Stomach (tissue), 19 donors: Measurements from ENCODE around the gene MXI1. TPM values are rescaled to one million over a fixed set of nuclear protein-coding genes. Genes with fewer than 3 reads are reported as not detected.

Source experiments
- DNase-seq, 2 donors: peaks; one replicate each; pipeline versions ENCODE4 v3.0.0 to v3.0.0-alpha.2; 2013 to 2019
- H3K27ac ChIP-seq, 5 donors: fragments of 200-600 bp in 4 of 5; sonication (generic) in 4 of 5; one replicate each; pipeline ENCODE4 v1.5.1; 2013 to 2019; ENCODE audit warnings: mild to moderate bottlenecking in 1 of 5, moderate library complexity in 1 of 5
- H3K27me3 ChIP-seq, 3 donors: fragments of 200-600 bp; sonication (generic); one replicate each; pipeline ENCODE4 v1.5.1; 2017 to 2019; ENCODE audit warnings: mixed run types in 1 of 3
- H3K36me3 ChIP-seq, 4 donors: fragments of 200-600 bp; sonication (generic); 1 replicate in 3 of 4; 2 replicates in 1 of 4; pipeline ENCODE4 v1.5.1; 2016 to 2019
- H3K4me1 ChIP-seq, 4 donors: fragments of 200-600 bp; sonication (generic); one replicate each; pipeline ENCODE4 v1.5.1; 2016 to 2019
- H3K4me3 ChIP-seq, 4 donors: fragments of 200-600 bp; sonication (generic) in 3 of 4; one replicate each; pipeline ENCODE4 v1.5.1; 2016 to 2019; ENCODE audit warnings: mild to moderate bottlenecking in 1 of 4
- H3K9me3 ChIP-seq, 4 donors: fragments of 200-600 bp; sonication (generic); one replicate each; pipeline ENCODE4 v1.5.1; 2016 to 2019
- EP300 ChIP-seq: sonication (generic); formaldehyde crosslinking; IDR thresholded peaks from one replicate; pipeline ENCODE4 v1.6.1; 2017; ENCODE audit warnings: antibody characterized with exemption
- POLR2A ChIP-seq, 4 donors: fragments of 450-650 bp; IDR thresholded peaks; one replicate each; pipeline ENCODE4 v1.6.1; 2016; ENCODE audit warnings: antibody characterized with exemption in 4 of 4, control low read depth in 2 of 4, mild to moderate bottlenecking in 1 of 4, moderate library complexity in 1 of 4
- POLR2AphosphoS5 ChIP-seq, 3 donors: sonication (generic); formaldehyde crosslinking; IDR thresholded peaks; one replicate each; pipeline ENCODE4 v1.6.1; 2016; ENCODE audit warnings: antibody characterized with exemption in 3 of 3
- WGBS, 5 donors: extraction: QIAGEN DNeasy Blood & Tissue Kit in 3 of 5; methylation state at CpG; one replicate each; pipeline versions ENCODE4 v1.1.5 to v1.1.7; 2013 to 2018; 5-methylcytosine and 5-hydroxymethylcytosine counted together
- intact Hi-C: fragments of 100-400 bp; cut with DNase I; formaldehyde crosslinking; loops from one replicate; pipeline ENCODE4 v1.15.1; 2023; ENCODE audit warnings: low total_unique reads
- long read RNA-seq, 10 donors: transcript quantifications; one replicate each; lab custom pipeline, GENCODE V29; 2026
- polyA plus RNA-seq, 3 donors: library from polyadenylated mRNA; stranded (reverse); fragments of 200-250 nt; gene quantifications; one replicate each; pipeline ENCODE4 v1.2.3, GENCODE V29; 2013
- total RNA-seq, 5 donors: library from RNA; depleted of rRNA; stranded (reverse); fragments of >200 nt; gene quantifications; one replicate each; pipeline versions ENCODE4 v1.1.0 to v1.2.3, GENCODE V29; 2014 to 2016
- TF ChIP-seq, protein P1 (sequence below), 7 experiments: fragments of 450-650 bp in 4 of 7; fragments of 200-600 bp in 3 of 7; sonication (generic) in 3 of 7; IDR thresholded peaks; one replicate each; pipeline ENCODE4 v1.5.1; 2016 to 2019; ENCODE audit warnings: antibody characterized with exemption in 7 of 7, control low read depth in 2 of 7, mild to moderate bottlenecking in 1 of 7
- donor health status: healthy with polysubstance abuse.
- donor health status: Bipolar disorder and iron deficiency.
- donor health status: healthy.

The MXI1 gene
- total RNA-seq, result 100 to 1,000 TPM in 1 of 5 donors, 10 to 100 TPM in 3, 1 to 10 TPM in 1; 3.5 to 163 (median 48.8) TPM
- 10 to 100 TPM; 17.1 to 62.0 (median 19.7) TPM for polyA plus RNA-seq
- long read RNA-seq, donor 1, transcript MXI1-201 (6 exons, 2,424 nt), result major isoform, 5 of 33 reads
- long read RNA-seq, donor 1, partial matches to known transcripts, result 23 of 33 reads
- long read RNA-seq, donor 1, other reads (novel, unspliced or antisense), result 5 of 33 reads
- long read RNA-seq, donor 2, partial matches to known transcripts, result 0 of 1 reads
- long read RNA-seq, donor 2, other reads (novel, unspliced or antisense), result 0 of 1 reads
- long read RNA-seq, donor 3, partial matches to known transcripts, result 0 of 4 reads
- long read RNA-seq, donor 3, other reads (novel, unspliced or antisense), result 0 of 4 reads
- long read RNA-seq, donor 4, result 0 reads
- long read RNA-seq, donor 5, transcript MXI1-202 (6 exons, 3,470 nt), result major isoform, 8 of 13 reads
- long read RNA-seq, donor 5, partial matches to known transcripts, result 0 of 13 reads
- long read RNA-seq, donor 5, other reads (novel, unspliced or antisense), result 0 of 13 reads
- long read RNA-seq, donor 6, transcript MXI1-202 (6 exons, 3,470 nt), result minor isoform, 5 of 71 reads
- long read RNA-seq, donor 6, transcript MXI1-201 (6 exons, 2,424 nt), result major isoform, 17 of 71 reads
- long read RNA-seq, donor 6, partial matches to known transcripts, result 35 of 71 reads
- long read RNA-seq, donor 6, other reads (novel, unspliced or antisense), result 13 of 71 reads
- long read RNA-seq, donor 7, transcript MXI1-201 (6 exons, 2,424 nt), result major isoform, 5 of 9 reads
- long read RNA-seq, donor 7, partial matches to known transcripts, result 0 of 9 reads
- long read RNA-seq, donor 7, other reads (novel, unspliced or antisense), result 0 of 9 reads
- long read RNA-seq, donor 8, partial matches to known transcripts, result 0 of 1 reads
- long read RNA-seq, donor 8, other reads (novel, unspliced or antisense), result 0 of 1 reads
- long read RNA-seq, donor 9, partial matches to known transcripts, result 58 of 68 reads
- long read RNA-seq, donor 9, other reads (novel, unspliced or antisense), result 5 of 68 reads
- long read RNA-seq, donor 10, partial matches to known transcripts, result 5 of 5 reads
- long read RNA-seq, donor 10, other reads (novel, unspliced or antisense), result 0 of 5 reads

DNA sequence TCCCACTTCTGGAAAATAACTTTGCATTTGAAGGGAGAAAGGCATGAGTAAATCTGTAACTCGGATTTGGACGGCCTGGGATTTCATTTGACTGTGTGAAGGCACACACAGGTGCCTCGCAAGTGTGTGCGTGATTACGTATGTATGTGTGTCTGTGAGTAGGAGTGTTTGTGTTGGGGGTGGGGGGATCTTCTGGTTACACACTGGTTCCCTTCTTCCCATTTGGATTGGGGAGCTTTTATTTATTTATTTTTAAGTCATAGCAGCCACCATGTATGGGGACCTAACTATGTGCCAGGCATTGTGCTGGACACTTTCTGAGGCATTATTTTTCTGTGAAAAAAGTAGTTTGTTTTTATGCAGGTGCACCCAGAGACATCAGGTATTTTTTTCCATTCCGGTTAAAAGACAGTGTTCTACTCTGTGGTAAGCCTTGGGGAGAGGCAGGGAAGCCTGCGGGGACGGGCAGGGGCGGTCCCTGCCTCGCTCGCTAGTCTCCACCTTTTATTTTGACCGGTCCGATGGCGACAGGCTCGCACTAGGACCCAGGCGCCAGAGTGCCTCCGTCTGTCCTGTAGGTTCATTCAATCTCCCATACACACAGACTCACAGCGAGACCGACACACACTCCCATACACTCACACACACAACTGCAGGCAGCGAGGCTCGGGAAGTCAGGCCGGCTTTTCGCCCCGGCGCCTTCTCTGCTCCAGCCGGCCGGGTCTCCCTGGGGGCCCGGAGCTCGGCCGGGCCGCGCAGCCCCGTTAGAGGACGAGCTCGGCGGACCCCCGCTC lies at the start of gene MXI1:
TSS of gene MXI1 (plus strand) at position 595 of the 794 bp plus-strand sequence. CDS start 204 bp downstream, outside the sequence.
- no peaks in the 10 kb centered on the region for H3K27me3 ChIP-seq
- DNase-seq, result peak; percentile 84 to 93
- intact Hi-C loops, result loop anchor here (10.0 kb wide), 1 partner anchor 62 kb away; no protein-coding TSS in a partner anchor
- H3K4me3 ChIP-seq, result peak within 1 kb of the TSS; percentile 65 to 73 (median 68)
- H3K27ac ChIP-seq, result peak within 1 kb of the TSS; percentile 92 to 97 (median 94)
- no peak for TF ChIP-seq EP300
- TF ChIP-seq, protein P1, sequence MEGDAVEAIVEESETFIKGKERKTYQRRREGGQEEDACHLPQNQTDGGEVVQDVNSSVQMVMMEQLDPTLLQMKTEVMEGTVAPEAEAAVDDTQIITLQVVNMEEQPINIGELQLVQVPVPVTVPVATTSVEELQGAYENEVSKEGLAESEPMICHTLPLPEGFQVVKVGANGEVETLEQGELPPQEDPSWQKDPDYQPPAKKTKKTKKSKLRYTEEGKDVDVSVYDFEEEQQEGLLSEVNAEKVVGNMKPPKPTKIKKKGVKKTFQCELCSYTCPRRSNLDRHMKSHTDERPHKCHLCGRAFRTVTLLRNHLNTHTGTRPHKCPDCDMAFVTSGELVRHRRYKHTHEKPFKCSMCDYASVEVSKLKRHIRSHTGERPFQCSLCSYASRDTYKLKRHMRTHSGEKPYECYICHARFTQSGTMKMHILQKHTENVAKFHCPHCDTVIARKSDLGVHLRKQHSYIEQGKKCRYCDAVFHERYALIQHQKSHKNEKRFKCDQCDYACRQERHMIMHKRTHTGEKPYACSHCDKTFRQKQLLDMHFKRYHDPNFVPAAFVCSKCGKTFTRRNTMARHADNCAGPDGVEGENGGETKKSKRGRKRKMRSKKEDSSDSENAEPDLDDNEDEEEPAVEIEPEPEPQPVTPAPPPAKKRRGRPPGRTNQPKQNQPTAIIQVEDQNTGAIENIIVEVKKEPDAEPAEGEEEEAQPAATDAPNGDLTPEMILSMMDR (IDR thresholded peaks at IDR 0.05), result no peak
- TF ChIP-seq POLR2A (IDR thresholded peaks at IDR 0.05), result peak in 1 of 4 donors; percentile 25
- peak; percentile 55 to 80 (median 57) for TF ChIP-seq POLR2AphosphoS5 (IDR thresholded peaks at IDR 0.05)
- H3K4me1 ChIP-seq, result peaks cover 5 to 27% (median 15%) of the 10 kb centered on the region in 4 donors
- H3K9me3 ChIP-seq, result no peaks in the 10 kb centered on the region
- WGBS, 5 donors, result 2 to 9% (median 4%) methylated on average over 19 to 37 of the region's 37 CpGs
- no peaks in the 10 kb centered on the region for H3K36me3 ChIP-seq

DNA sequence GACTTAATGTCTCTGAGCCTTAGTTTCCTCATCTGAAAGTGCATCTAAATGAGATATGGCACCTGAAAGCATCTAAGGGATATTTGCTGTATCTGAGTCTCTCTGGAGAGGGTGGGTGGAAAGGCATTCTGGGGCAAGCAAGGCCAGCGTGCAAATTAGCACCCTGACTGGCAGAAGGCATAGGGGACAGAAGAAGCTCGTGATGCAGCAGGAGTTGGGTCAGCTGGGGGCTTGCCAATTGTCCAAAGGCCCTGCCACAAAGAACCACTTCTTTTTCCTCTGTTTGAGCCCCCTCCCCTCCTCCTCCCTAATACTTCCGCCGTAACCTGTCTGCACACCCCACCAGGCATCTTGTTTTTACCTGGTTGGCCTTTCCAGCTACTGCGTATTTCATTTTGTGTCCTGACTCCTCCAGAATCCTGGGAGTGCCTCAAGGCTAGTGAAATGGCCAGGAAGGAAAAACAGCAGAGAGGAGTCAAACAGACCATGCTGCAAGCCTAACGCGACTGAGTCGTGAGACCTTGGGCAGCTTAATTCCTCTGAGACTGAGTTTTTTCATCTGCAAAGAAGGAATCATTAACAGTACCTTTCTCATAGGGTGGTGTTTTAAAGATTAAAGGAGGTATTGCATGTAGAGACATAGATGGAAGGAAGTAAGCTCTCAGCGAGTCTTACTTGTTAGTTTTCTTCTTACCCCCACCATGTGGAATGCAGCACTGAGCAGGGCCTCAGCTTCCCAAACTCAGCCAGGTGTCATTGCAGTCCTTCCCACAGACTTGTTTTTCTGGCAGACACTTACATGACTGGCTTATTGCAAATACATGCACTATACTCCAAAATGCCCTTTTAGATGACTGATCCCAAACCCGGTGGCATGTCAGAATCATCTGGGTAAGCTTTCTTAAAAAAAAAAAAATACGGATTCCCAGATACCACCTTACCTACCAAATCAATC lies 49.1 kb upstream of the MXI1 start:
- no peak for TF ChIP-seq EP300
- TF ChIP-seq, protein P1 (IDR thresholded peaks at IDR 0.05), result no peak
- no peak for TF ChIP-seq POLR2A (IDR thresholded peaks at IDR 0.05)
- TF ChIP-seq POLR2AphosphoS5 (IDR thresholded peaks at IDR 0.05), result no peak
- WGBS, 5 donors, result 84 to 89% (median 88%) methylated on average over 11 of the region's 11 CpGs
- no peak overlapping the region for H3K4me3 ChIP-seq
- H3K27me3 ChIP-seq, result peaks cover 0 to 18% (median 0%) of the 10 kb centered on the region in 3 donors
- no peaks in the 10 kb centered on the region for H3K36me3 ChIP-seq
- no peaks in the 10 kb centered on the region for H3K9me3 ChIP-seq
- H3K4me1 ChIP-seq, result no peaks in the 10 kb centered on the region
- intact Hi-C loops, result no loop called here
- no peak for DNase-seq
- no peak overlapping the region for H3K27ac ChIP-seq

DNA sequence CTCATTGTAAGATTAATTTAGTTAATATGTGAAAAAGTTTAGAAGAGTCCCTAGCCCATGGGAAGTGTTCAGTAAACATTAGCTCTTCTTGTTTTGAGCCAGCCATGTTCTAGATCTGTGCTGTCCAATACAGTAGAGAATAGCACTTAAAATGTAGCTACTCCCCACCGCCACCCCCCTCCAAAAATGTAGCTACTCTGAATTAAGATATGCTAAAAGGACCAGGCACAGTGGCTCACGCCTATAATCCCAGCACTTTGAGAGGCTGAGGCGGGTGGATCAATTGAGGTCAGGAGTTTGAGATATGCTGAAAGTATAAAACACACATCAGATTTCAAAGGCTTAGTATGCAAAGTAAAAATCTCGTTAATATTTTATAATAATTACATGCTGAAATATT lies 47.3 kb upstream of the MXI1 start:
- Histone ChIP-seq H3K36me3 (no peaks in the 10 kb centered on the region), H3K4me3 (no peak overlapping the region), H3K27me3 (peaks cover 0 to 17% (median 0%) of the 10 kb centered on the region in 3 donors), H3K9me3 (no peaks in the 10 kb centered on the region), H3K27ac (no peak overlapping the region), H3K4me1 (no peaks in the 10 kb centered on the region)
- no peak for DNase-seq
- intact Hi-C loops, result no loop called here
- 76 to 88% (median 82%) methylated on average over 4 of the region's 4 CpGs for WGBS, 5 donors
- TF ChIP-seq, protein P1 (IDR thresholded peaks at IDR 0.05), result no peak
- no peak for TF ChIP-seq EP300
- TF ChIP-seq POLR2AphosphoS5 (IDR thresholded peaks at IDR 0.05), result no peak
- no peak for TF ChIP-seq POLR2A (IDR thresholded peaks at IDR 0.05)
